Activated naive CD8-positive, alpha-beta T cell (primary cell): Measurements from ENCODE around the gene MIPEP.
"Not testable (repeated sequence)": the region's sequence is repeated elsewhere in the genome, so short reads cannot be mapped to it uniquely, and the experiment has no call there.

Experiments
- H3K27ac Mint-ChIP-seq: one replicate; pipeline ENCODE4 v1.8.0; 2021; ENCODE audit warnings: mixed read lengths
- H3K27me3 Mint-ChIP-seq: one replicate; pipeline ENCODE4 v1.8.0; 2021; ENCODE audit warnings: mixed read lengths
- H3K36me3 Mint-ChIP-seq: one replicate; pipeline ENCODE4 v1.8.0; 2021; ENCODE audit warnings: mixed read lengths
- H3K4me1 Mint-ChIP-seq: one replicate; pipeline ENCODE4 v1.8.0; 2021; ENCODE audit warnings: low read depth, mixed read lengths
- H3K4me3 Mint-ChIP-seq: one replicate; pipeline ENCODE4 v1.8.0; 2021; ENCODE audit warnings: mild to moderate bottlenecking, mixed read lengths
- H3K9me3 Mint-ChIP-seq: one replicate; pipeline ENCODE4 v1.8.0; 2021; ENCODE audit warnings: low read depth, mixed read lengths

MIPEP gene

GRCh38 chr13:23752111-23753001, 136.8 kb downstream of the MIPEP start:
- no peaks in the 10 kb centered on the region for H3K9me3 Mint-ChIP-seq
- no peaks in the 10 kb centered on the region for H3K27me3 Mint-ChIP-seq
- no peak overlapping the region for H3K27ac Mint-ChIP-seq
- H3K36me3 Mint-ChIP-seq, result peaks cover 26% of the 10 kb centered on the region
- H3K4me3 Mint-ChIP-seq, result no peak overlapping the region
- H3K4me1 Mint-ChIP-seq, result peaks cover 3% of the 10 kb centered on the region

GRCh38 chr13:23751195-23751594, 138.0 kb downstream of the MIPEP start:
- H3K27me3 Mint-ChIP-seq, result no peaks in the 10 kb centered on the region
- peaks cover 28% of the 10 kb centered on the region for H3K36me3 Mint-ChIP-seq
- no peak overlapping the region for H3K27ac Mint-ChIP-seq
- H3K9me3 Mint-ChIP-seq, result no peaks in the 10 kb centered on the region
- H3K4me1 Mint-ChIP-seq, result peaks cover 3% of the 10 kb centered on the region
- no peak overlapping the region for H3K4me3 Mint-ChIP-seq

- H3K27ac Mint-ChIP-seq, result no peak overlapping the region
- no peaks in the 10 kb centered on the region for H3K27me3 Mint-ChIP-seq
- no peak overlapping the region for H3K4me3 Mint-ChIP-seq
- peaks cover 28% of the 10 kb centered on the region for H3K36me3 Mint-ChIP-seq
- no peaks in the 10 kb centered on the region for H3K9me3 Mint-ChIP-seq
- peaks cover 3% of the 10 kb centered on the region for H3K4me1 Mint-ChIP-seq
Observed at GRCh38 chr13:23750383-23751121, 138.6 kb downstream of the MIPEP start.

- Mint-ChIP-seq H3K4me1 (peaks cover 9% of the 10 kb centered on the region), H3K27me3 (no peaks in the 10 kb centered on the region), H3K36me3 (peaks cover 19% of the 10 kb centered on the region), H3K9me3 (no peaks in the 10 kb centered on the region), H3K4me3 (no peak overlapping the region), H3K27ac (no peak overlapping the region)
Observed at GRCh38 chr13:23749288-23749873, 139.8 kb downstream of the MIPEP start.

- Mint-ChIP-seq H3K36me3 (peaks cover 19% of the 10 kb centered on the region), H3K27ac (no peak overlapping the region), H3K9me3 (no peaks in the 10 kb centered on the region), H3K4me3 (no peak overlapping the region), H3K27me3 (no peaks in the 10 kb centered on the region), H3K4me1 (peaks cover 19% of the 10 kb centered on the region)
Observed at GRCh38 chr13:23748109-23748990, 140.8 kb downstream of the MIPEP start.

GRCh38 chr13:23746141-23746540, 143.1 kb downstream of the MIPEP start:
- not testable (repeated sequence) for H3K27ac Mint-ChIP-seq, H3K27me3 Mint-ChIP-seq, H3K9me3 Mint-ChIP-seq, H3K4me3 Mint-ChIP-seq
- Mint-ChIP-seq H3K36me3 (peaks cover 19% of the 10 kb centered on the region), H3K4me1 (peaks cover 30% of the 10 kb centered on the region)

GRCh38 chr13:23744315-23744714, 144.9 kb downstream of the MIPEP start:
- no peak overlapping the region for H3K27ac Mint-ChIP-seq
- H3K36me3 Mint-ChIP-seq, result peaks cover 10% of the 10 kb centered on the region
- no peak overlapping the region for H3K4me3 Mint-ChIP-seq
- H3K27me3 Mint-ChIP-seq, result no peaks in the 10 kb centered on the region
- no peaks in the 10 kb centered on the region for H3K9me3 Mint-ChIP-seq
- peaks cover 28% of the 10 kb centered on the region for H3K4me1 Mint-ChIP-seq

- Mint-ChIP-seq H3K4me3 (no peak overlapping the region), H3K27me3 (no peaks in the 10 kb centered on the region), H3K4me1 (peaks cover 28% of the 10 kb centered on the region), H3K36me3 (peaks cover 15% of the 10 kb centered on the region), H3K27ac (peak overlapping the region; percentile 11), H3K9me3 (no peaks in the 10 kb centered on the region)
Observed at GRCh38 chr13:23743278-23744076, 145.7 kb downstream of the MIPEP start.

- Mint-ChIP-seq H3K4me3 (no peak overlapping the region), H3K27ac (no peak overlapping the region), H3K9me3 (no peaks in the 10 kb centered on the region), H3K27me3 (no peaks in the 10 kb centered on the region), H3K36me3 (peaks cover 13% of the 10 kb centered on the region), H3K4me1 (peaks cover 28% of the 10 kb centered on the region)
Observed at GRCh38 chr13:23741879-23742510, 147.2 kb downstream of the MIPEP start.

GRCh38 chr13:23740002-23740401, 149.2 kb downstream of the MIPEP start:
- H3K27ac Mint-ChIP-seq, result no peak overlapping the region
- H3K9me3 Mint-ChIP-seq, result no peaks in the 10 kb centered on the region
- peaks cover 28% of the 10 kb centered on the region for H3K4me1 Mint-ChIP-seq
- no peaks in the 10 kb centered on the region for H3K27me3 Mint-ChIP-seq
- H3K36me3 Mint-ChIP-seq, result peaks cover 23% of the 10 kb centered on the region
- H3K4me3 Mint-ChIP-seq, result no peak overlapping the region

- H3K27ac Mint-ChIP-seq, result no peak overlapping the region
- H3K9me3 Mint-ChIP-seq, result no peaks in the 10 kb centered on the region
- peaks cover 23% of the 10 kb centered on the region for H3K36me3 Mint-ChIP-seq
- H3K4me1 Mint-ChIP-seq, result peaks cover 24% of the 10 kb centered on the region
- H3K4me3 Mint-ChIP-seq, result no peak overlapping the region
- no peaks in the 10 kb centered on the region for H3K27me3 Mint-ChIP-seq
Observed at GRCh38 chr13:23739596-23739995, 149.6 kb downstream of the MIPEP start.

- Mint-ChIP-seq H3K4me1 (no peaks in the 10 kb centered on the region), H3K27ac (no peak overlapping the region), H3K36me3 (peaks cover 28% of the 10 kb centered on the region), H3K9me3 (no peaks in the 10 kb centered on the region), H3K27me3 (no peaks in the 10 kb centered on the region), H3K4me3 (no peak overlapping the region)
Observed at GRCh38 chr13:23736541-23736940, 152.7 kb downstream of the MIPEP start.

GRCh38 chr13:23735329-23735728, 153.9 kb downstream of the MIPEP start:
- Mint-ChIP-seq H3K36me3 (peaks cover 29% of the 10 kb centered on the region), H3K27ac (no peak overlapping the region), H3K9me3 (no peaks in the 10 kb centered on the region), H3K27me3 (no peaks in the 10 kb centered on the region), H3K4me1 (no peaks in the 10 kb centered on the region), H3K4me3 (no peak overlapping the region)
